Progenitor cell of endocrine pancreas (in vitro differentiated cells): ENCODE measurements around the gene NXNL1. TPM values are rescaled to one million over a fixed set of nuclear protein-coding genes. Genes with fewer than 3 reads are reported as not detected.

ENCODE experiments used
- DNase-seq: peaks from one replicate; pipeline ENCODE4 v3.0.0; 2021; ENCODE audit warnings: low spot score; ENCODE audit not compliant: unreplicated experiment
- H3K27ac Mint-ChIP-seq: 2 replicates; pipeline ENCODE4 v1.8.0; 2021; ENCODE audit warnings: mild to moderate bottlenecking, moderate library complexity, mixed read lengths
- H3K27me3 Mint-ChIP-seq: 2 replicates; pipeline ENCODE4 v1.8.0; 2021; ENCODE audit warnings: mixed read lengths
- H3K36me3 Mint-ChIP-seq: 2 replicates; pipeline ENCODE4 v1.8.0; 2022; ENCODE audit warnings: mixed read lengths; ENCODE audit not compliant: insufficient read depth
- H3K4me1 Mint-ChIP-seq: 2 replicates; pipeline ENCODE4 v1.8.0; 2021; ENCODE audit warnings: low read depth, mixed read lengths
- H3K4me3 Mint-ChIP-seq: 2 replicates; pipeline ENCODE4 v1.8.0; 2021; ENCODE audit warnings: low read depth, mild to moderate bottlenecking, moderate library complexity, mixed read lengths
- H3K9me3 Mint-ChIP-seq: 2 replicates; pipeline ENCODE4 v1.8.0; 2021; ENCODE audit warnings: low read depth, mixed read lengths
- CTCF ChIP-seq: fragments of 200-600 bp; sonication (generic); IDR thresholded peaks from one replicate; pipeline ENCODE4 v1.5.0; 2021; ENCODE audit warnings: antibody characterized with exemption, mild to moderate bottlenecking; ENCODE audit not compliant: unreplicated experiment
- total RNA-seq: library from RNA; stranded (reverse); gene quantifications from 2 replicates; pipeline ENCODE4 v1.2.1, GENCODE V29; 2021

NXNL1 gene
- total RNA-seq, 1 donor from 2014 or later = not detected

- Mint-ChIP-seq H3K4me1 (no peaks in the 10 kb centered on the region), H3K27me3 (peaks cover 44% of the 10 kb centered on the region), H3K9me3 (peaks cover 3% of the 10 kb centered on the region), H3K27ac (no peak overlapping the region), H3K36me3 (no peaks in the 10 kb centered on the region), H3K4me3 (no peak overlapping the region)
- no peak for DNase-seq
- TF ChIP-seq CTCF = no peak
These were observed 8.9 kb downstream of the NXNL1 start for GRCh38 chr19:17451820-17452219.

- DNase-seq = no peak
- Mint-ChIP-seq H3K4me3 (peak overlapping the region; percentile 19), H3K9me3 (peaks cover 3% of the 10 kb centered on the region), H3K4me1 (no peaks in the 10 kb centered on the region), H3K27ac (no peak overlapping the region), H3K27me3 (peaks cover 38% of the 10 kb centered on the region), H3K36me3 (no peaks in the 10 kb centered on the region)
- TF ChIP-seq CTCF = no peak
These were observed 10.3 kb downstream of the NXNL1 start for GRCh38 chr19:17450264-17451075.

- H3K27me3 Mint-ChIP-seq = peaks cover 20% of the 10 kb centered on the region
- no peaks in the 10 kb centered on the region for H3K4me1 Mint-ChIP-seq
- no peaks in the 10 kb centered on the region for H3K36me3 Mint-ChIP-seq
- H3K9me3 Mint-ChIP-seq = peaks cover 1% of the 10 kb centered on the region
- DNase-seq = peak; percentile 71
- H3K27ac Mint-ChIP-seq = no peak within 1 kb of the TSS
- peak; percentile 72 for TF ChIP-seq CTCF
- peak within 1 kb of the TSS; percentile 75 for H3K4me3 Mint-ChIP-seq
These were observed 12.4 kb downstream of the NXNL1 start, which contains the start of gene TMEM221 for GRCh38 chr19:17448131-17448967. TMEM221 (minus strand) TSS chr19:17448668; CDS start chr19:17448462, 206 bp downstream.

GRCh38 chr19:17447704-17448130 lies 13.0 kb downstream of the NXNL1 start:
- Mint-ChIP-seq H3K36me3 (no peaks in the 10 kb centered on the region), H3K27ac (no peak overlapping the region), H3K9me3 (no peaks in the 10 kb centered on the region), H3K4me1 (no peaks in the 10 kb centered on the region), H3K4me3 (peak overlapping the region; percentile 62), H3K27me3 (peaks cover 19% of the 10 kb centered on the region)
- no peak for DNase-seq
- TF ChIP-seq CTCF = no peak

GRCh38 chr19:17445526-17446165 lies 15.1 kb downstream of the NXNL1 start:
- Mint-ChIP-seq H3K4me1 (no peaks in the 10 kb centered on the region), H3K27ac (no peak overlapping the region), H3K27me3 (peaks cover 16% of the 10 kb centered on the region), H3K36me3 (no peaks in the 10 kb centered on the region), H3K4me3 (no peak overlapping the region), H3K9me3 (no peaks in the 10 kb centered on the region)
- no peak for DNase-seq
- TF ChIP-seq CTCF = no peak
